Activated naive CD8-positive, alpha-beta T cell treated with anti-CD3 and anti-CD28 coated beads, Interleukin-2, amount 50 U/mL, for 24 hours (primary cell): Measurements from ENCODE around the gene OGFR.
"Not testable (repeated sequence)": the region's sequence is repeated elsewhere in the genome, so short reads cannot be mapped to it uniquely, and the experiment has no call there.

Source experiments
- ATAC-seq: fragments of 150-1000 bp; cut with Tn5 transposase; one replicate; pipeline ENCODE4 v1.10.0; 2021
- DNase-seq: peaks from one replicate; pipeline ENCODE4 v3.0.0; 2021
- H3K27ac Mint-ChIP-seq: one replicate; pipeline ENCODE4 v1.8.0; 2021; ENCODE audit warnings: mild to moderate bottlenecking, mixed read lengths
- H3K27me3 Mint-ChIP-seq: one replicate; pipeline ENCODE4 v1.8.0; 2021; ENCODE audit warnings: mixed read lengths
- H3K36me3 Mint-ChIP-seq: one replicate; pipeline ENCODE4 v1.8.0; 2021; ENCODE audit warnings: low read depth, mixed read lengths
- H3K4me1 Mint-ChIP-seq: one replicate; pipeline ENCODE4 v1.8.0; 2021; ENCODE audit warnings: mixed read lengths
- H3K4me3 Mint-ChIP-seq: one replicate; pipeline ENCODE4 v1.8.0; 2021; ENCODE audit warnings: mild to moderate bottlenecking, moderate library complexity, mixed read lengths
- H3K9me3 Mint-ChIP-seq: one replicate; pipeline ENCODE4 v1.8.0; 2021; ENCODE audit warnings: mixed read lengths

The OGFR gene

DNA sequence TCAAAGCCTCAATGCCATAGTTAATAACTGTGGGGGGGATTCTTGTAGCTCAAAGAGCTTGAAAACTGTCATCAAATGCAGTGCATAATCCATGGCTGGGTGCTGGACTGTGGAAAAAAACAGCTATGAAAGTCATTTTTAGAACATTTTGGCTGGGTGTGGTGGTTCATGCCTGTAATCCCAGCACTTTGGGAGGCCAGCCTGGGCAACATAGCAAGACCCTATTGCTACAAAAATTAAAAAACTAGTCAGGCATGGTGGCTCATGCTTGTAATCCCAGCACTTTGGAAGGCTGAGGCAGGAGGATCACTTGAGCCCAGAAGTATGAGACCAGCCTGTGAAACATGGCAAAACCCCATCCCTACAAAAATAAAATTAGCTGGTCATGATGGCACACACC, 44.8 kb downstream of the OGFR start:
- H3K36me3 Mint-ChIP-seq: peaks cover 14% of the 10 kb centered on the region

DNA sequence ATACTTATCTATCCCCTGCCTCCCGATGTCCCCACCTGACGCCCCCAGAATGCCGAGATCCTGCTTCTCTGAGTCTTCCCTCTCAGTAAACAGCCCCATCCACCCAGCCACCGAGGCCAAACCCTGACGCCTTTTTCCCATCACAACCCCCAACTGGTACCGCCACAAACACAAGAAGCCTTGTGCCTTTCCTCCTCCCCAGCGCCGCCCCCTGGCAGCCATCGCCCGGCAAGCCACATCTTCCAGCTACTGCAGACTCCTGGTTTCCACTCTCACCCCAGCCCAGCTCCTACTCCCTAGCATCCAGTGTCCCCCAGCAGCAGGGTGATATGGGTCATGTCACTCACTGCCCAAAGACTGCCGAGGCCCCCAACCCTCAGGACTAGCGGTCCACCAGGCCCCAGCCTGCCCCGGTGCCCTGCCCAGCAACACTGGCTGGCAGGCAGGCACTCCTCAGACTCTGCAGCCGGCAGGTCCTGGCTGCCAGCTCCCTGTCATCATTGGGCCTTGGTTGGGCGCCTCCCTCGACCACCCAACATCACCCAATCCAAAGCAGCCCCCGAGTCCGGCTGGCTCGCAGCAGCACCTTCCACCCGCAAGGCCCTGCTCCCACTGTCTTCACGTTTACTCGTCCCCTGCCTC, 45.8 kb downstream of the OGFR start:
- no peaks in the 10 kb centered on the region for H3K27me3 Mint-ChIP-seq
- no peak overlapping the region for H3K4me3 Mint-ChIP-seq

More for the DNA sequence above, 44.8 kb downstream of the OGFR start:
- Mint-ChIP-seq H3K4me3 (no peak overlapping the region), H3K9me3 (no peaks in the 10 kb centered on the region), H3K27me3 (no peaks in the 10 kb centered on the region), H3K4me1 (no peaks in the 10 kb centered on the region), H3K27ac (no peak overlapping the region)
- DNase-seq: no peak
- no peak for ATAC-seq

DNA sequence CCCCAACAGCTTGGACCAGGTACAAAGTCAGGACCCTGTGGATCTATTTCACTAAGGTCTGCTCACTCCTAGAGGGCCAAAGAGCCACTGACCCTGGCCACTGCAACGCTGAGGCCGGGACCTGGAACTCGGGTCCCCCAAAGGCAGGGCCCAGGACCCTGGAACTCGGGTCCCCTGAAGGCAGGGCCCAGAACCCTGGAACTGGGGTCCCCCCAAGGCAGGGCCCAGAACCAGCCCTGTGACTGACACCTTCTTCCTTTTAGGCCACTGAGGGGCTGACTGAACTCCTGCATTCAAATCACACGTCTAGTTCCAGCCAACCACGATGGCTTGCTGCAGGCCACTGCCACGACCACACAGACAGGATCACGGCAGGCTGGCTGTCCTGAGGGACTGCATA, 47.6 kb downstream of the OGFR start:
- ATAC-seq (no peak), DNase-seq (no peak)
- Mint-ChIP-seq H3K4me3 (no peak overlapping the region), H3K27ac (no peak overlapping the region), H3K27me3 (no peaks in the 10 kb centered on the region), H3K36me3 (peaks cover 14% of the 10 kb centered on the region), H3K9me3 (no peaks in the 10 kb centered on the region), H3K4me1 (no peaks in the 10 kb centered on the region)

More for the DNA sequence above, 45.8 kb downstream of the OGFR start:
- no peaks in the 10 kb centered on the region for H3K4me1 Mint-ChIP-seq
- ATAC-seq (no peak), DNase-seq (no peak)
- no peak overlapping the region for H3K27ac Mint-ChIP-seq
- H3K36me3 Mint-ChIP-seq: peaks cover 14% of the 10 kb centered on the region
- no peaks in the 10 kb centered on the region for H3K9me3 Mint-ChIP-seq

DNA sequence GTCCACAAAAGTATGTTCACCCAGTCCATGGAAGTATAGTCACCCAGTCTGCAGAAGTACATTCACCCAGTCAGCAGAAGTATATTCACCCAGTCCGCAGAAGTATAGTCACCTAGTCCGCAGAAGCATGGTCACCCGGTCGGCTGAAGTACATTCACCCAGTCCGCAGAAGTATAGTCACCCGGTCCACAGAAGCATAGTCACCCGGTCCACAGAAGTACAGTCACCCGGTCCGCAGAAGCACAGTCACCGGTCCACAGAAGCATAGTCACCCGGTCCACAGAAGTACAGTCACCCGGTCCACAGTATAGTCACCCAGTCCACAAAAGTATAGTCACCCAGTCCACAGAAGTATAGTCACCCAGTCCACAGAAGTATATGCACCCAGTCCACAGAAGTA, 48.2 kb downstream of the OGFR start:
- Mint-ChIP-seq H3K27me3 (no peaks in the 10 kb centered on the region), H3K27ac (no peak overlapping the region), H3K4me1 (peaks cover 4% of the 10 kb centered on the region), H3K9me3 (no peaks in the 10 kb centered on the region), H3K4me3 (no peak overlapping the region), H3K36me3 (peaks cover 14% of the 10 kb centered on the region)
- no peak for DNase-seq
- no peak for ATAC-seq

DNA sequence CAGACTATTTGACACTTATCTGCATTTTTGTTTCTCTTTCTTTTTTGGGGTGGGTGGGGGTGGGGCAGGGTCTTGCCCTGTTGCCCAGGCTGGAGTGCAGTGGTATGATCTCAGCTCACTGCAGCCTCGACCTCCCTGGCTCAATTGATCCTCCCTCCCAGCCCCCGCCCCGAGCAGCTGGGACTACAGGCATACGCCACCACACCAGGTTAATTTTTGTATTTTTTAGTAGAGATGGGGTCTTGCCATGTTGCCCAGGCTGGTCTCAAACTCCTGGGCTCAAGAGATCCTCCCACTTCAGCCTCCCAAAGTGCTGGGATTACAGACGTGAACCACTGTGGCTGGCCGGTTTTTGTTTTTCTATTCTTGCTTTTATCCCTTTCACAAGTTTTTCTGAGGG, 48.7 kb downstream of the OGFR start:
- H3K27me3 Mint-ChIP-seq, H3K9me3 Mint-ChIP-seq, ATAC-seq, H3K27ac Mint-ChIP-seq, H3K4me3 Mint-ChIP-seq, DNase-seq, H3K4me1 Mint-ChIP-seq: not testable (repeated sequence)
- H3K36me3 Mint-ChIP-seq: peaks cover 14% of the 10 kb centered on the region

DNA sequence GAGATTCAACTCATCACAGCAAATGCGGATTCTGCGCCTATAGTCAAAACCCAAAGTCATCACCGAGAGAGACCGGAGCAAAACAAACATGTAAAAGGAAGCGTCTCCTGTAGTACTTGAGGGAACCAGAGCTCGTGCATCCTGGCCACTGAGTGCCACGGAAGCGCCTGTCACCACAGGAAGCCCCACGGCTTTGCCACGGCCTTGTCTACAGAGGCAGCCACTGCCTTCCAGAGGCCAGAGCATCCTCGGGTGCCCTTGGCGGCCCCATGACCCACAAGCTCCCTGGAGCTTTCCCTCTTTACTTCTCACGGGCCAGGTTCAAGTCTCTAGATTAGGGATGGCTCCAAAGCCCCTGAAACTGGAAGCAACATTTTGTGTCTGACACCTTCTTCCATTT, 49.5 kb downstream of the OGFR start:
- H3K27ac Mint-ChIP-seq: no peak overlapping the region
- no peaks in the 10 kb centered on the region for H3K9me3 Mint-ChIP-seq
- H3K4me1 Mint-ChIP-seq: peaks cover 9% of the 10 kb centered on the region
- H3K4me3 Mint-ChIP-seq: no peak overlapping the region
- no peaks in the 10 kb centered on the region for H3K27me3 Mint-ChIP-seq
- H3K36me3 Mint-ChIP-seq: peaks cover 14% of the 10 kb centered on the region
- ATAC-seq (no peak), DNase-seq (no peak)

DNA sequence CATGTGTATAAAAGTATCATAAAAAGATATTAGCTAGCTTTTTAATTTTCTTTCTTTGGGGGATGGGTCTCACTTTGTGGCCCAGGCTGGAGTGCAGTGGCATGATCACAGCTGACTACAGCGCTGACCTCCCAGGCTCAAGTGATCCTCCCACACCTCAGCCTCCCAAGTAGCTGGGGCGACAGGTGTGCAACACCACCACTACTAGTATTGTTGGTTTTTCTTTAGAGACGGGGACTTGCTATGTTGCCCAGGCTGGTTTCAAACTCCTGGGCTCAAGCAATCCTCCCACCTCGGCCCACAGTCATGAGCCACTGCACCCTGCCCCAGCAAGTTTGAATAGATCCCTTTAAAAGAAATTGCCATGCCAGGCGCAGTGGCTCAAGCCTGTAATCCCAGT, 50.5 kb downstream of the OGFR start:
- no peak for ATAC-seq
- H3K4me1 Mint-ChIP-seq: peaks cover 17% of the 10 kb centered on the region
- H3K27ac Mint-ChIP-seq: no peak overlapping the region
- H3K27me3 Mint-ChIP-seq: no peaks in the 10 kb centered on the region
- peaks cover 14% of the 10 kb centered on the region for H3K36me3 Mint-ChIP-seq
- no peak overlapping the region for H3K4me3 Mint-ChIP-seq
- H3K9me3 Mint-ChIP-seq: no peaks in the 10 kb centered on the region
- no peak for DNase-seq

DNA sequence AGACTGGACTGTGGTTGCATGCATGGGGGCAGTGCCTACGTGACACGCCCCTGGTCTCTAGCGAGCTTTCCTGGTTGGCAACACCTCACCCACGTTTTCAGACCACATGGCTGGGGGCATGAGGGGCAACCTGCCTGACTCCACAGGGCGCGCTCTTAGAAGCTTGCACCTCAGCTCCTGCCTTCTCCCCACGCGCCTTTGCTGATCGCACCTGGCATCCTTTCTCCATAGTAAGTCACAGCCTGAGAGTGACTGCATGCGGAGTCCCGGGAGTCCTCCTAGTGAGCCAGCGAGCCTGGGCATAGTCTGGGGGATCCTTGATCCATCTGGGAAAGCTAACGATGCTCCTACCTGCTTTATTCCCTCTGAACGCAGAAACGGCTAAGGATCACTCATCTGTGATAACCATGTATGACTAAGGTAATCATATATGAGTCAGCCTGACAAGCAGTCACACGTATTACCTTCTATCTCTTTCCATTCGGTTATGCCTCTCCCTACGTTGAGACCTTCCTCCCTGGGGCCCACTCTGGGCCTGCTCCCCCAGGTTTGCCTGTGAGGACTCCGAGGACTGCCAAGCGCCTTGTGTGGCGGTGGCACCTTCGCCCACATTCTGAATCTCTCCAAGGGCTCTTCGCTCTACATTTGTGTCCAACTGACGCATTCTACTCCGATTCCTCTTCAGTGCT, 52.4 kb downstream of the OGFR start:
- H3K9me3 Mint-ChIP-seq: peaks cover 2% of the 10 kb centered on the region
- peaks cover 24% of the 10 kb centered on the region for H3K4me1 Mint-ChIP-seq
- H3K36me3 Mint-ChIP-seq: peaks cover 11% of the 10 kb centered on the region
- ATAC-seq: no peak
- H3K4me3 Mint-ChIP-seq: no peak overlapping the region
- no peak overlapping the region for H3K27ac Mint-ChIP-seq
- no peaks in the 10 kb centered on the region for H3K27me3 Mint-ChIP-seq
- no peak for DNase-seq

DNA sequence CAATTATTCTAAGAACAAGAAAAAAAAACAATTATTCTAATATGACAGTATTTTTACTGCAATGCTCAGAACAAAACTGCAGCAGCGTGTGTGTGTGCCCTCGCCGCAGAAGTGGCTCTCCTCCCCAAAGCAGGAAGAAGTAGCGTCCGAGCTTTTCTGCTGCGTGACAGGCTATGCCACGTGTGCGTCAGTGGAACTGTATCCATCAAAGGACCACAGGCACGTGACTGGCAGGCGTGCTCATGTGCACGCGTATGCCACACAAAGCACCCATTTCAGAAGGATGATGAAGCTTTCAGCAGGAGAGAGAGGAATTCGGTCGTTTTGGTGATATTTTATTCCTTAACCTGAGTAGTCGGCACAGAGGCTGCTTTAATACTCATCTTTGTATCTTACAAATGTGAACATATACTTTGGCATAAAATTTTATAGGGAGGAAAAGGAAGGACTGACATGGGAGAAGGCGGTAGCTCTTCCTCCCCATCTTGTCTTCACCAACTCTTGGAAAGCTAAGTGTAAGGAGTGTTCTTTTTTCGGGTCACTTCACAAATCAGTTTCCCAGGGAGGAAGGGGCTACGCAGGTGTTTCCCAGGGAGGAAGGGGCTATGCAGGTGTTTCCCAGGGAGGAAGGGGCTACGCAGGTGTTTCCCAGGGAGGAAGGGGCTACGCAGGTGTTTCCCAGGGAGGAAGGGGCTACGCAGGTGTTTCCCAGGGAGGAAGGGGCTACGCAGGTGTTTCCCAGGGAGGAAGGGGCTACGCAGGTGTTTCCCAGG, 53.6 kb downstream of the OGFR start:
- DNase-seq (no peak), ATAC-seq (no peak)
- Mint-ChIP-seq H3K4me3 (no peak overlapping the region), H3K36me3 (peaks cover 5% of the 10 kb centered on the region), H3K9me3 (peaks cover 7% of the 10 kb centered on the region), H3K4me1 (peaks cover 29% of the 10 kb centered on the region), H3K27ac (no peak overlapping the region), H3K27me3 (peaks cover 5% of the 10 kb centered on the region)

DNA sequence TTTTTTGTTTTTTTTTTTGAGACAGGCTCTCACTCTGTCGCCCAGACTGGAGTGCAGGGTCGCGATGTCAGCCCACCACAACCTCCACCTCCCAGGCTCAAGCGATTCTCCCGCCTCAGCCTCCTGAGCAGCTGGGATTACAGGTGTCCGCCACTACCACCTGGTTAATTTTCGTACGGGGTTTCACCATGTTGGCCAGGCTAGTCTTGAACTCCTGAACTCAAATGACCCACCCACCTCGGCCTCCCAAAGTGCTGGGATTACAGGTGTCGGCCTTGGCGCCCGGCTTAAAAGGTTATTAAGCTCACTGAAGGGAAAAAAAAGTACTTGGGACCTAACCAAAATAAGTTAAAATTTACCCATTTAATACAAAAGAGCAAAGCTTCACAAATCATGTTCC, 55.1 kb downstream of the OGFR start:
- ATAC-seq: no peak
- H3K36me3 Mint-ChIP-seq: no peaks in the 10 kb centered on the region
- DNase-seq: no peak
- peaks cover 5% of the 10 kb centered on the region for H3K27me3 Mint-ChIP-seq
- H3K4me1 Mint-ChIP-seq: peaks cover 29% of the 10 kb centered on the region
- peaks cover 7% of the 10 kb centered on the region for H3K9me3 Mint-ChIP-seq
- peak overlapping the region; percentile 72 for H3K4me3 Mint-ChIP-seq
- no peak overlapping the region for H3K27ac Mint-ChIP-seq

DNA sequence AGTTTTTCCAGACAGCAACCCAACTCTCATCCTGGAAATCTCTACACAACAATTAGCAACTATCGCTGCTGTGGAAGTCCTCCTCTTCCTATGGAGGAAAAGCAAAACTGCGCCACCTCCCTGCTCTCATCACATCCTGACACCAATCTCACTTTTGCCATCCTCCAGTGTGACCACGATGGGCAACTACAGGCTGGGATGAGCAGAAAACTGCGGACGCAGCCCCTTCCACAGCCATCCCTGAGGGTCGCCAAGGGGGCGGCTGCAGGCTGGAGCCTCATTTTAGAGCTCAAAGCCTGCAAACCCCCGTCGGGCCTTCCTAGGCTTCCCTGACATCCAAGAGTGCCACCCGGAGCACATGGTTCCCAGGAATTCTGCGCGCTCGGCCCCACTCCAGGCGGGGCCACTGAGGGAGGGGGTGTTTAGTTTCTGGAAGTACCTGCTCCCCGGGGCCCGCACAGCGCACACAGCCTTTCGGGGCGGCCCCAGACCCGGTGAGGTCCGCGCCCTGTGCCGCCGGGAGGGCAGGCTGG, 55.8 kb downstream of the OGFR start:
- no peaks in the 10 kb centered on the region for H3K36me3 Mint-ChIP-seq
- H3K9me3 Mint-ChIP-seq: peaks cover 7% of the 10 kb centered on the region
- peaks cover 5% of the 10 kb centered on the region for H3K27me3 Mint-ChIP-seq
- H3K4me1 Mint-ChIP-seq: peaks cover 29% of the 10 kb centered on the region
- DNase-seq (no peak), ATAC-seq (no peak)
- peak overlapping the region; percentile 72 for H3K4me3 Mint-ChIP-seq
- peak overlapping the region; percentile 46 for H3K27ac Mint-ChIP-seq

DNA sequence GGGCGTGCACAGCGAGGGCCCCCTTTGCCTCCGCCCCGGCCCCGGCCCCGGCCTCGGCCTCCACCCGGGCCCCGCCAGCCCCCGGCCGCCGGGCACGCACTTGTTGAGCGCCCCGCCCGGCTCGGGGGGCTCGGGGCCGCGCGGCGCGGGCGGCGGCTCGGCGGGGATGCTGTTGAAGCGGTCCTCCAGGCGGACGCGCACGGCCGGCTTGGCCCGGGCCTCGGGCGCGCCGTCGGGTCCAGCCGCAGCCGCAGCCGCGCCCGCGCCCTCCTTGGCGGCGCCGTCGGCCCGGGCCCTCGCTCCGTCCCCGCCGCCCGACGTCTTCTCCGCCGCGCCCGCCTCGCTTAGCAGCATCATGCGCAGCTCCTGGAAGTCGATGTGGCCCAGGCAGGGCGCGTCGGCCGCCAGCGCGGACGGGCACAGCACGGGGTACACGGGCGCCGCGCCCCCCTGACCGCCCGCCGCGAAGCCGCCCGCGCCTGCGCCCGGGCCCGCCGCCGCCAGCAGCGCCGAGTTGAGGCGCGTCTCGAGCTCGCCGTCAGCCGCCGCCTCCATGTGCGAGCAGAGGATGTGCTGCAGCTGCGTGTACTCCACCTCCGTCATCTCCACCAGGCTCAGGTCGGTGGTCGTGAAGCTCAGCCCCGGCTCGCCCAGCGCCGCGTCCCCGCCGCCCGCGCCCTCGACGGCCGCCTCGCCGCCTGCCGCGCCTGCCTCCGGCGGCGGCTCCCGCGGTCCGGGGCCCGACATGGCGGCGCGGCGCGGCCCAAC, 56.5 kb downstream of the OGFR start:
- DNase-seq (peak; percentile 36), ATAC-seq (peak; percentile 21)
- Mint-ChIP-seq H3K36me3 (no peaks in the 10 kb centered on the region), H3K27ac (no peak overlapping the region), H3K4me3 (peak overlapping the region; percentile 26), H3K4me1 (peaks cover 29% of the 10 kb centered on the region), H3K27me3 (peaks cover 5% of the 10 kb centered on the region), H3K9me3 (peaks cover 7% of the 10 kb centered on the region)

DNA sequence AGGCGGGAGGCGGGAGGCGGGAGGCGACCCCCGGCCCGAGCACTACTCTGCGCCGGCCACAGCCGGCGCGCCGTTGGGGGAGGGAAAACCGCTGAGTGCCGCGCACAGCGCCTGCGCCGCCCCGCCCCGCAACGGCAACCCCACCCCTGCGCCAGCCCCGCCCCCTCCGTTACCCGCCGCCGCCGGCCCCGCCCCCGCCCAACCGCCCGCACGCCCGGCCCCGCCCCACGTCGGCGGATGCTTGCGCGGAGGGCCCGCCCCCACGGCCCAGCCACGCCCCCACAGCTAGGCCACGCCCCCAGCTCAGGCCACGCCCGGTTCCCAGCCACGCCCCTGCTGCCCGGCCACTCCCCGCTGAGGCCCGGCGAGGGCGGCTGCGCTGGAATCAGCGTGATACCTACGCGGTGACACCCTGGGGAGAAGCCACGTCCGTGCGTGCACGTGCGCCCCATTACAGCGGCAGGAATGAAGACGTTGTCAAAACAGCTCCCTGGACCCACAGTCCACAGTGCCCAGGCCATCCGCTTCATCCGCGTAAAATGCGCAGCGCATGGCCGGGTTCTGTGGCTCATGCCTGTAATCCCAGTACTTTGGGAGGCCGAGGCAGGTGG, 57.2 kb downstream of the OGFR start, which contains the start of gene TCFL5:
Gene TCFL5, minus strand, starts transcription at position 97 of the 611 bp plus-strand sequence. CDS start 152 bp downstream, outside the sequence.
- Mint-ChIP-seq H3K27ac (peak within 1 kb of the TSS; percentile 16), H3K4me1 (peaks cover 29% of the 10 kb centered on the region), H3K27me3 (peaks cover 5% of the 10 kb centered on the region), H3K9me3 (peaks cover 7% of the 10 kb centered on the region), H3K4me3 (peak within 1 kb of the TSS; percentile 72), H3K36me3 (no peaks in the 10 kb centered on the region)
- ATAC-seq (peak; percentile 89), DNase-seq (peak; percentile 93)
